ENCODE data around the gene DUSP9.
"Not testable (repeated sequence)": the region's sequence is repeated elsewhere in the genome, so short reads cannot be mapped to it uniquely, and the experiment has no call there.

The DUSP9 gene

DNA sequence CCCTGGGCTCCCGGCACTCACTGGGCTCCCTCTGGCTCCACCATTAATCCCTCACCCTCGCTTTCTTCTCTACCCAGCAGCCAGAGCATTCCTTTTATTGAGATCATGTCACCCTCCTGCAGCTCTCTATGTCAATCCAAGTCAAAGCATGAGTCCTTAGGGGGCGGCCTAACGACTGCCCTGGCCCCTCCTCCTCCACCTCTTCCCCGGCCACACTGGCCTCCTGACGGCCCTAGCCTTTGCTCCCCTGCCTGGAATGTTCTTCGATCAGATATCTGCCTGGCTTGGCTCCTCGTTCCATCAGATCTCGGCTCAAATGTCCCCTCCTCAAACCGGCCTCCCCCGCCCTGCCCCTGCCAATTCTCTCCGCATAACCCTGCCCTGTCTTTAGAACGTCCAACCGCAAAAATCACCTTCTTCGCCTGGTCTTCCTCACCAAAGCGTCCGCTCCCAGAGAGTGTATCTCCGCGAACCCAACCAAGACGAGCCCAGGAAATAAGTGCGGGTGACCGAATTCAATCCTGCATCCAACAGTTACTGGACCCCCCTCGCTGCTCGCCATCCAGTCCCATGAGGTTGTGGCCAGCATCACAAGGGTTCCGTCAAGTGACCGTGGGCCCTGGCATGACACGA is 27.3 kb downstream of the DUSP9 start:
- FAIRE-seq, result no peak

DNA sequence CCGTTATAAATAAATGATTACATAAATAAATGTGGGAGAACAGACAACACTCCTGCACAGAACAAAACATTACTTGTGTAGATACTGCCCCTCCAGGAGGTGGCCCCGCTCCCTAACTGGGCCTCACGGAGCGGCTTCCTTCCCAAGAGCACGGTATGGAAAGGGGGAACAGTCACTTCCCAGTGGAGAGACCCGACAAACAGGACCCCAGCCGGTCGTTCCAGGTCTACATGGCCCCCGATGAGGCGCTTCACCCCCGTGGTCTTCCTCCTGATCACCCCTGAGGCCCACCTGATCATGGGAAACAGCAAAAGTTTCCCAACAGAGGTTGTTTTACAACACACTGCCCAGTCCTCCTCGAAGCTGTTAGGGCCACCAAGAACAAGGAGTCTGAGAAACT is 34.2 kb downstream of the DUSP9 start:
- FAIRE-seq, result no peak

DNA sequence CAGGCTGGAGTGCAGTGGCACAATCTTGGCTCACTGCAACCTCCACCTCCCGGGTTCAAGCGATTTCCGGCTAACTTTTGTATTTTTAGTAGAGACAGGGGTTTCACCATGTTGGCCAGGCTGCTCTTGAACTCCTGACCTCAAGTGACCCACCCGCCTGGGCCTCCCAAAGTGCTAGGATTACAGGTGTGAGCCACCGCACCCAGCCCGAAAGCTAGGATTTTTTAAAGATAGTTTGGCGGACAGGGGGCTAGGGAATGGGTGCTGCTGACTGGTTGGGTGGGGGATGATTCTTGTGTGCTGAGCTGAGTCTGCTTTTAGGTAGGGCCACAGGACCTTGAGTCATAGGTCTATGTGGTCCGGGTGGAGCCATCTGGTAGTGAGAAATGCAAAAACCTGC is 36.5 kb downstream of the DUSP9 start:
- FAIRE-seq, result not testable (repeated sequence)

GRCh38 chrX:153684467-153685155 is 37.6 kb downstream of the DUSP9 start:
- FAIRE-seq, result no peak

DNA sequence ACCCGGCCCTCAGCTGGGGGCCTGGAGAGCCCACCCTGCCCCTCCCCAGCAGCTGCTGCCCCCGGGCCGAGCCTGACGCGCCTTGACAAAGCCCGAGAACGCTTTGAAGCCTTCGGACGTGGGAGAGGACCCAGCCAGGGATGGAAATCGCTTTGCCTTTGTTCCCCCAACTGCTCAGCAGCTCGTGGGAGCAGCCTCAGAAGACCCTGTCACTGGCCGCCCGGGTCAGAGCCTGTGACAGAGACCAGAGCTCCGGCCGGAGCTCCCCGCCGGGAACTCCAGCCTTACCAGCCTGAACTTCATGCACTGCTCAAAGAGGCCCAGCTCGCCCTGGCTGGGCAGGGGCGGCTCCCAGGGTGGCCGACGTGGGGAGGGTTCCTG is 38.1 kb downstream of the DUSP9 start:
- no peak for FAIRE-seq

- no peak for FAIRE-seq
Observed at GRCh38 chrX:153685751-153686696, 39.0 kb downstream of the DUSP9 start.

GRCh38 chrX:153686711-153687110 is 39.7 kb downstream of the DUSP9 start:
- no peak for FAIRE-seq

- no peak for FAIRE-seq
Observed at GRCh38 chrX:153687121-153688039, 40.4 kb downstream of the DUSP9 start, which contains the start of gene SLC6A8. Gene SLC6A8, plus strand, starts transcription at chrX:153687926. Its CDS starts 649 bp downstream, at chrX:153688575.

- no peak for FAIRE-seq
Observed at GRCh38 chrX:153688071-153688470, 41.1 kb downstream of the DUSP9 start.

DNA sequence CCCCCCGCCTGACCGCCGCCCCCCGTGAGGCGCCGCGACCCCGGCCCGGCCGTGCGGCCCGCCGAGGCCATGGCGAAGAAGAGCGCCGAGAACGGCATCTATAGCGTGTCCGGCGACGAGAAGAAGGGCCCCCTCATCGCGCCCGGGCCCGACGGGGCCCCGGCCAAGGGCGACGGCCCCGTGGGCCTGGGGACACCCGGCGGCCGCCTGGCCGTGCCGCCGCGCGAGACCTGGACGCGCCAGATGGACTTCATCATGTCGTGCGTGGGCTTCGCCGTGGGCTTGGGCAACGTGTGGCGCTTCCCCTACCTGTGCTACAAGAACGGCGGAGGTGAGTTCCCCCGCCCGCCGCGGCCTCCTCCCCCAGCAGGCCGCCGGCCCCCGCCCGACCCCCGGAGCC is 41.5 kb downstream of the DUSP9 start:
- no peak for FAIRE-seq

DNA sequence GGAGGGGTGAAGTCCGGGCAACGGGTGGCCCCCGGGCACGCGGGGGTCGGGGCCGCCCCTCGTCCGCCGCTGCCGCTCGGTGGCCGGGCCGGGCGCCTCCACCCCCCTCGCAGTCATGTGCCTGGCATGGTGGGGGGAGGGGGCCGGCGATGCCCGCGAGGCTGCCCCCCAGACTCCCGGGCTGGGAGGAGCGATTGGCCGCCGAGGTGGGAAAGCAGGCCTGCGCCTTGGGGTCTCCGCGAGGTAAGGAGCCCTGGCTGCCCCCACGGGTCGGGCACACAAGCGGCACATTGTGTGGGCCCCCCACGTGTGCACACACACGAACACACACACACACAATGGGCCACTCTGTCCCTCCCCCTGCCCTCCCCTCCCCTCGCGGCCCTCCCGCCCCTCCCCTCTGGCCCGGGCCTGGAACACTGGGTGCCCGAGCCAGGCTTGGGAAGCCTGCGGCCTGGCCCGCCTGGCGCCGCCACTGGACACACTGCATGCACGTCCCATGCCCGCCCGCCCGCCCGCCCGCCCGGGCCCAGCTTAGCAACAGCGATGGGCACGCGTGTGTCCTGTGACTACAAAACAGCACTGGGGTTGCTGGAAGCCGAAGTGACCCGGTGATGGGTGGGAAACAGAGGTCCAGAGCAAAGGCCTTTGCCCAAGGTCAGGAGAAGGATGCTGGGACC is 42.0 kb downstream of the DUSP9 start:
- FAIRE-seq, result no peak

DNA sequence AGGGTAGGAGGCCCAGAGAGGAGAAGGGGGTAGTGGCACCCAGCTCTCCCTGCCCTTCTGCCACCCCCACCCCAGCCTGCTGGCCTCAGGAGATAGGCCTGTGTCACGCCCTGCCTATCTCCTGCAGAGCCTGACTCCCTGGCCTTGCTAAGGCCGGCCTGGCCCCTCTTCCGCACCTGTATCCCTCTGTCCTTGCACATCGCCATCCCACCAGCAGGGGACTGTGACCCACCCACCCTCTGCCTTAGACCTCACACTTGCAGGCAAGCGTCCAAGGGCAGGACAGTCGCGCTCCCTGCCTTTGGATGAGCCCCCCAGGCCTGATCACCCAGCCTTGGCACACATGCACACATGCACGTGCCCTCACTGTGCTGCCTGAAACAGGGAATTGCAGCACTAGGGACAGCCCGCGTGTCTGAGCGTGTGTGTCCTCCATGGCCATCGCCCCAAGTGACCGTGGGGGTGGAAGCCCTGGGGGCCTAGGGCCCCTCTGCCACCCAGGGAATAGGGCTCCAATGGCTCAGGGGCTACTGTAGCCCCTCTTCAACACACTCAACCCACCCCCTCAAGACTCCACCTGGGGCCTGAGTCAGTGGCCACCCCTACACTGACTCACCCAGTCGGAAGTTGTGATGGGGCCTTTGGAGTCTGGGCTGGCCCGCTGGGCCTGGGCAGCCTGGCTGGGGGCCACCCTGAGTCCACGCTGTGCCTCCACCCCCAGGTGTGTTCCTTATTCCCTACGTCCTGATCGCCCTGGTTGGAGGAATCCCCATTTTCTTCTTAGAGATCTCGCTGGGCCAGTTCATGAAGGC is 42.9 kb downstream of the DUSP9 start:
- no peak for FAIRE-seq

DNA sequence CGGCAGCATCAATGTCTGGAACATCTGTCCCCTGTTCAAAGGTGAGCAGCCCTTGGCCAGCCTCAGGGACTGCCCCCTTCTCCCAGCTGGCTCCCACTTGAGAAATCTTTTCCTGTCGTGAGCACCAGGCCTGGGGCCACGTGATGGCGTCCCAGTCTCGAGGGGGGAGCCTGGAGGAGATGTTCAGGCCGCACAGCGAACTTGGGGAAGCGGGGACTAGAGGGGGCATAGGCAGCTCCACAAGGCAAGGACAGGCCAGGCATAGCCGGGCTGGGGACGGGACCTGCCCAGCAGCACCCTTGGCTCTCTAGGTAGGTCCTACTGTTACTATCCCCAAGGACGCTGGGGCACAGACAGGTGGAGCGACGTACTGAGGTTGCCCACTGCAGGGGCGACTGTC is 43.5 kb downstream of the DUSP9 start:
- no peak for FAIRE-seq

DNA sequence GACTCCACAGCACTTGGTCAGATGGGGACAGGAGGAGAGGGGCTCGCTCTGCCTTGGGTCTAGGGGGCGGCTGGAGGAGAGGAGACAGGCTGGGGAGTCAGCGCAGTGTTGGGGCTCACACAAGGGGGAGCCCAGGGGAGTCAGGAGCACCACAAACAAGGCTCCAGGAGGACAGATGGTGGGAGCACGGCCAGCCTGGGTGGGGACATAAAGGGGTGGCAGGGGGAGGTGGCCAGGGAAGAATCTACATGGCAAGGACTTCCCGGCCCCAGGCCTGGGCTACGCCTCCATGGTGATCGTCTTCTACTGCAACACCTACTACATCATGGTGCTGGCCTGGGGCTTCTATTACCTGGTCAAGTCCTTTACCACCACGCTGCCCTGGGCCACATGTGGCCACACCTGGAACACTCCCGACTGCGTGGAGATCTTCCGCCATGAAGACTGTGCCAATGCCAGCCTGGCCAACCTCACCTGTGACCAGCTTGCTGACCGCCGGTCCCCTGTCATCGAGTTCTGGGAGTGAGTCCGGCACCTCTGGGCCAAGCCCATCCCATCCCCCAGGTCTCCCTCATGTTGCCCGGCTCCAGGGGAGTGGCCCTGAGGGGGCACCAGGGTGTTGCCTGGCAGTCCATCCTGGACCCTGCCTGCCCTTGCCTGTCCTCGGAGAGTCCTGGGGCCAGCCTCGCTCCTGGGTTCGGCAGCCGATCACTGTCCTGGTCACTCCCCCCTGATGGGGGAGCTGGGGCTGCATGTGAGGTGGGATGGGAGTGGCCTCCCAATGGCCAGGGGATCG is 44.2 kb downstream of the DUSP9 start:
- not testable (repeated sequence) for FAIRE-seq

DNA sequence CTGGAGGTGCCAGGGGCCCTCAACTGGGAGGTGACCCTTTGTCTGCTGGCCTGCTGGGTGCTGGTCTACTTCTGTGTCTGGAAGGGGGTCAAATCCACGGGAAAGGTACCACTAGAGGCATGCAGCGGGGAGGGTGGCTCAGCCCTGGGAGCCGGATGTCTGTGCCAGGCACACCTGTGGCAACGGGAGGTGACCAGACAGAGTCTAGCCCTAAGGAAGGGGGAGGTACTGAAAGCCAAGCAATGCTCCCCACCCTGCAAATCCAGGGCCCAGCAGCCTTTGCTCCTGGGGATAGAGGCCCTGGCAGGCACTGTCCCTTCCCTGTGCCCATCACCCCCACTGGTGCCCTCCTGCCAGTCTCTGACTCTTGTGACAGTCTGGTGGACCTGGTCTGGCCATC is 45.0 kb downstream of the DUSP9 start:
- FAIRE-seq, result no peak

GRCh38 chrX:153692611-153693156 is 45.7 kb downstream of the DUSP9 start:
- no peak for FAIRE-seq

- FAIRE-seq, result no peak
Observed at GRCh38 chrX:153693216-153694086, 46.4 kb downstream of the DUSP9 start.

- not testable (repeated sequence) for FAIRE-seq
Observed at GRCh38 chrX:153694256-153694655, 47.3 kb downstream of the DUSP9 start.
